ENCODE data around the gene NHEJ1. TPM values are rescaled to one million over a fixed set of nuclear protein-coding genes. Genes with fewer than 3 reads are reported as not detected.
"Not testable (repeated sequence)": the region's sequence is repeated elsewhere in the genome, so short reads cannot be mapped to it uniquely, and the experiment has no call there.

The NHEJ1 gene
- total RNA-seq, 1 experiment from 2014 or later = 16.4 TPM

DNA sequence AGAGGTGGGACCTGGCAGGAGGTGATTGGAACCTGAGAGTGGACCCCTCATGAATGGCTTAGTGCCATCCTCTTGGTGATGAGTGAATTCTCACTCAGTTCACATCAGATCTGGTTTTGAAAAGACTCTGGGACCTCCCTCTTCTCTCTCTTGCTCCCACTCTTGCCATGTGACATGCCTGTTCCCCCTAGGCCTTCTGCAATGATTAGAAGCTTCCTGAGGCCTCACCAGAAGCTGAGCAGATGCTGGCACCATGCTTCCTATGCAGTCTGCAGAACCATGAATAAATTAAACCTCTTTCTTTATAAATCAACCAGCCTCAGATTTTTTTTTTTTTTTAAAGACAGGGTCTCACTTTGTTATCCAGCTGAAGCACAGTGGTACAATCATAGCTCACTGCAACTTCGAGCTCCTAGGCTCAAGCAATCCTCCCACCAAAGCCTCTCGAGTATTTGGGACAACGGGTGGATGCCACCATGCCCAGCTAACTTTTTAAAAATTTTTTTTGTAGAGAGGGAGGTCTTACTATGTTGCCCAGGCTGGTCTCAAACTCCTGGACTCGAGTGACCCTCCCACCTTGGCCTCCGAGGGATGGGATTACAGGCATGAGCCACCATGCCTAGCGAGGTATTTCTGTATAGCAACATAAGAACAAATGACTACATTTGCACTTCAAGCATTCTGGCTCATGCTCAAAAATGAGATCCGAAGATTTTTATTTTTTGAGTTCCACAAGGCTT, 44.0 kb upstream of the NHEJ1 start:
- Histone ChIP-seq H3K4me1 (ENCODE audit: control insufficient read depth in 1 of 2, insufficient read depth in 2 of 2, low read length in 2 of 2) (peaks cover 11 to 17% of the 10 kb centered on the region in 2 experiments), H3K27me3 (ENCODE audit: insufficient read depth, low read length) (no peaks in the 10 kb centered on the region), H2AFZ (ENCODE audit: low read depth, low read length, poor library complexity, severe bottlenecking) (no peak overlapping the region), H3K36me3 (ENCODE audit: control insufficient read depth in 1 of 2, insufficient read depth in 2 of 2, low read length in 2 of 2) (peaks cover 7 to 11% of the 10 kb centered on the region in 2 experiments; a peak in 3 of 4 replicates), H3K4me2 (ENCODE audit: low read length) (no peak overlapping the region), H3K27ac (ENCODE audit: low read depth, low read length) (no peak overlapping the region), H3K9me2 (ENCODE audit: insufficient read depth) (no peaks in the 10 kb centered on the region), H3K4me3 (replicated peaks in 1 of 2; ENCODE audit: low read depth in 1 of 2, low read length in 2 of 2) (no peak overlapping the region), H4K20me1 (ENCODE audit: insufficient read depth) (no peaks in the 10 kb centered on the region), H3K9ac (ENCODE audit: low read length) (no peak overlapping the region), H3K79me2 (ENCODE audit: insufficient read depth, low read length) (no peaks in the 10 kb centered on the region), H3K9me3 (ENCODE audit: control insufficient read depth in 1 of 2, insufficient read depth in 1 of 2, low read depth in 1 of 2, low read length in 2 of 2) (peaks cover 0 to 9% of the 10 kb centered on the region in 2 experiments; a peak in 2 of 4 replicates)
- ChIA-PET RAD21 (ENCODE audit: low non-redundant PET in 1 of 2, low total read pairs in 2 of 2, uncharacterized antibody in 2 of 2, unreplicated experiment in 2 of 2) (no interaction called here), CTCF (no interaction called here), POLR2A (no interaction called here)
- DNase-seq (ENCODE audit: low read depth, low spot score) = no peak
- TF ChIP-seq POLR2A (IDR thresholded peaks at IDR 0.05; ENCODE audit: borderline replicate concordance, extremely low read depth, insufficient read depth, insufficient read length) (no peak), CEBPB (IDR thresholded peaks at IDR 0.05; ENCODE audit: low read depth) (no peak), EZH2phosphoT487 (IDR thresholded peaks at IDR 0.05; ENCODE audit: borderline replicate concordance) (no peak), RAD21 (IDR thresholded peaks at IDR 0.05; ENCODE audit: low read depth) (no peak), SP1 (IDR thresholded peaks at IDR 0.05; ENCODE audit: low read depth) (no peak), SRF (IDR thresholded peaks at IDR 0.05; ENCODE audit: low read depth) (no peak), ZFX (IDR thresholded peaks at IDR 0.05) (no peak), FOSL1 (IDR thresholded peaks at IDR 0.05; ENCODE audit: low read depth) (no peak), CBX3 (IDR thresholded peaks at IDR 0.05; ENCODE audit: low read depth) (no peak), EZH2 (IDR thresholded peaks at IDR 0.05) (no peak)
- TF ChIP-seq, protein P1, sequence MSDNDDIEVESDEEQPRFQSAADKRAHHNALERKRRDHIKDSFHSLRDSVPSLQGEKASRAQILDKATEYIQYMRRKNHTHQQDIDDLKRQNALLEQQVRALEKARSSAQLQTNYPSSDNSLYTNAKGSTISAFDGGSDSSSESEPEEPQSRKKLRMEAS (IDR thresholded peaks at IDR 0.05) = no peak
- BruUV-seq (replicated peaks) = no TSS peak
- intact Hi-C loops (cut with micrococcal nuclease) = no loop called here
- no peak for ATAC-seq

DNA sequence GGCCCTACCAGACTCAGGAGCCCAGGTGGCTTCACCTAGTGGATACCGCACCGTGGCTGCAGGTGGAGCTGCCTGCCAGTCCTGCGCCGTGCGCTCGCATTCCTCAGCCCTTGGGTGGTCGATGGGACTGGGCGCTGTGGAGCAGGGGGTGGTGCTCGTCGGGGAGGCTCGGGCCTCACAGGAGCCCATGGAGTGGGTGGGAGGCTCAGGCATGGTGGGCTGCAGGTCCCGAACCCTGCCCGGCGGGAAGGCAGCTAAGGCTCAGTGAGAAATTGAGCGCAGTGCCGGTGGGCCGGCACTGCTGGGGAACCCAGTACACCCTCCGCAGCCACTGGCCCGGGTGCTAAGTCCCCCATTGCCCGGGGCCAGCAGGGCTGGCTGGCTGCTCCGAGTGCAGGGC, 40.7 kb upstream of the NHEJ1 start:
- H3K9me3 ChIP-seq (ENCODE audit: control insufficient read depth in 1 of 2, insufficient read depth in 1 of 2, low read depth in 1 of 2, low read length in 2 of 2); RAD21 ChIA-PET (ENCODE audit: low non-redundant PET in 1 of 2, low total read pairs in 2 of 2, uncharacterized antibody in 2 of 2, unreplicated experiment in 2 of 2); H3K9me2 ChIP-seq (ENCODE audit: insufficient read depth); POLR2A ChIA-PET; H3K4me1 ChIP-seq (ENCODE audit: control insufficient read depth in 1 of 2, insufficient read depth in 2 of 2, low read length in 2 of 2); BruUV-seq (replicated peaks); H3K27ac ChIP-seq (ENCODE audit: low read depth, low read length); intact Hi-C loops (cut with micrococcal nuclease); H2AFZ ChIP-seq (ENCODE audit: low read depth, low read length, poor library complexity, severe bottlenecking); CTCF ChIA-PET; DNase-seq (ENCODE audit: low read depth, low spot score); H3K9ac ChIP-seq (ENCODE audit: low read length); H4K20me1 ChIP-seq (ENCODE audit: insufficient read depth); H3K4me3 ChIP-seq (replicated peaks in 1 of 2; ENCODE audit: low read depth in 1 of 2, low read length in 2 of 2); H3K4me2 ChIP-seq (ENCODE audit: low read length); ATAC-seq; H3K36me3 ChIP-seq (ENCODE audit: control insufficient read depth in 1 of 2, insufficient read depth in 2 of 2, low read length in 2 of 2); H3K27me3 ChIP-seq (ENCODE audit: insufficient read depth, low read length); H3K79me2 ChIP-seq (ENCODE audit: insufficient read depth, low read length): not testable (repeated sequence)

DNA sequence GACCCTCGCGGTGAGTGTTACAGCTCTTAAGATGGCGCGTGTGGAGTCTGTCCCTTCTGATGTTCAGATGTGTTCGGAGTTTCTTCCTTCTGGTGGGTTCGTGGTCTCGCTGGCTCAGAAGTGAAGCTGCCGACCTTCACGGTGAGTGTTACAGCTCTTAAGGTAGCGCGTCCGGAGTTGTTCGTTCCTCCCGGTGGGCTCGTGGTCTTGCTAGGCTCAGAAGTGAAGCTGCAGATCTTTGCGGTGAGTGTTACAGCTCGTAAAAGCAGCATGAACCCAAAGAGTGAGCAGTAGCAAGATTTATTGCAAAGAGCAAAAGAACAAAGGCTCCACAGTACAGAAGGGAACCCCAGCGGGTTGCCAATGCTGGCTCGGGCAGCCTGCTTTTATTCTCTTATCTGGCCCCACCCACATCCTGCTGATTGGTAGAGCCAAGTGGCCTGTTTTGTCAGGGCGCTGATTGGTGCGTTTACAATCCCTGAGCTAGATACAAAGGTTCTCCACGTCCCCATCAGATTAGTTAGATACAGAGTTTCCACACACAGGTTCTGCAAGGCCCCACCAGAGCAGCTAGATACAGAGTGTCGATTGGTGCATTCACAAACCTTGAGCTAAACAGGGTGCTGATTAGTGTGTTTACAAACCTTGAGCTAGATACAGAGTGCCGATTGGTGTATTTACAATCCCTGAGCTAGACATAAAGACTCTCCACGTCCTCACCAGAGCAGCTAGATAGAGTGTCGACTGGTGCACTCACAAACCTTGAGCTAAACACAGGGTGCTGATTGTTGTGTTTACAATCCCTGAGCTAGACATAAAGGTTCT, 40.1 kb upstream of the NHEJ1 start:
- H3K9me3 ChIP-seq (ENCODE audit: control insufficient read depth in 1 of 2, insufficient read depth in 1 of 2, low read depth in 1 of 2, low read length in 2 of 2) = not testable (repeated sequence)

More for the DNA sequence above, 40.1 kb upstream of the NHEJ1 start:
- H3K4me3 ChIP-seq (replicated peaks in 1 of 2; ENCODE audit: low read depth in 1 of 2, low read length in 2 of 2); intact Hi-C loops (cut with micrococcal nuclease); ATAC-seq; H3K9me2 ChIP-seq (ENCODE audit: insufficient read depth); H3K4me1 ChIP-seq (ENCODE audit: control insufficient read depth in 1 of 2, insufficient read depth in 2 of 2, low read length in 2 of 2); H3K27me3 ChIP-seq (ENCODE audit: insufficient read depth, low read length); H2AFZ ChIP-seq (ENCODE audit: low read depth, low read length, poor library complexity, severe bottlenecking); CTCF ChIA-PET; RAD21 ChIA-PET (ENCODE audit: low non-redundant PET in 1 of 2, low total read pairs in 2 of 2, uncharacterized antibody in 2 of 2, unreplicated experiment in 2 of 2); H3K4me2 ChIP-seq (ENCODE audit: low read length); H3K27ac ChIP-seq (ENCODE audit: low read depth, low read length); DNase-seq (ENCODE audit: low read depth, low spot score); H4K20me1 ChIP-seq (ENCODE audit: insufficient read depth); H3K36me3 ChIP-seq (ENCODE audit: control insufficient read depth in 1 of 2, insufficient read depth in 2 of 2, low read length in 2 of 2); H3K79me2 ChIP-seq (ENCODE audit: insufficient read depth, low read length); BruUV-seq (replicated peaks); H3K9ac ChIP-seq (ENCODE audit: low read length): not testable (repeated sequence)
- POLR2A ChIA-PET = interaction anchor here (0.9 kb wide), 1 partner anchor 24 kb away, joined by 5 read pairs; the partner anchor contains the start of gene CNPPD1

All from HCT116 (cell line).